AG04450 (cell line): ENCODE data around the gene GLRA2. TPM values are rescaled to one million over a fixed set of nuclear protein-coding genes. Genes with fewer than 3 reads are reported as not detected.

ENCODE experiments used
- CTCF ChIA-PET: fragments of 300-600, 350-600 bp; formaldehyde crosslinking; extraction: SDS; loops from one replicate; lab custom pipeline; 2022; ENCODE audit warnings: antibody characterized with exemption, inconsistent platforms; lab: Charles Lee
- POLR2A ChIA-PET: fragments of 350-600 bp; formaldehyde crosslinking; extraction: SDS; loops from one replicate; lab custom pipeline; 2021; ENCODE audit warnings: antibody characterized with exemption, inconsistent platforms; lab: Yijun Ruan, JAX
- DNase-seq: peaks from one replicate; pipeline ENCODE4 v3.0.0-alpha.2; 2011; ENCODE audit warnings: low read depth, low spot score
- H3K27ac ChIP-seq: one replicate; pipeline ENCODE4 v1.5.1; 2012; ENCODE audit warnings: low read depth, low read length, control low read depth
- H3K27me3 ChIP-seq: one replicate; pipeline ENCODE4 v1.6.0; 2012; ENCODE audit warnings: low read length; ENCODE audit not compliant: control insufficient read depth, insufficient read depth
- H3K4me3 ChIP-seq: 2 replicates; pipeline ENCODE4 v1.5.1; 2011; ENCODE audit warnings: mild to moderate bottlenecking, low read depth, low read length, control low read depth
- H3K9me3 ChIP-seq: 2 replicates; pipeline ENCODE4 v1.5.1; 2012; ENCODE audit warnings: low read length; ENCODE audit not compliant: control insufficient read depth, insufficient read depth
- CTCF ChIP-seq: IDR thresholded peaks from 2 replicates; pipeline ENCODE4 v1.5.1; 2011; ENCODE audit warnings: low read depth, low read length, control low read depth, inconsistent platforms
- polyA plus RNA-seq: library from polyadenylated mRNA; depleted of rRNA; stranded (reverse); fragments of >200 nt; gene quantifications from 2 replicates; pipeline ENCODE4 v1.2.3, GENCODE V29; 2011

The GLRA2 gene
- polyA plus RNA-seq, 1 experiment: not detected

- CTCF ChIA-PET: no interaction called here
- POLR2A ChIA-PET: no interaction called here
- TF ChIP-seq CTCF: no peak
- H3K9me3 ChIP-seq: no peaks in the 10 kb centered on the region
- no peak for DNase-seq
- H3K27ac ChIP-seq: no peak overlapping the region
- no peak overlapping the region for H3K4me3 ChIP-seq
- no peaks in the 10 kb centered on the region for H3K27me3 ChIP-seq
Observed at GRCh38 chrX:14712096-14712495, 182.8 kb downstream of the GLRA2 start.

- Histone ChIP-seq H3K4me3 (no peak overlapping the region), H3K27me3 (no peaks in the 10 kb centered on the region), H3K9me3 (no peaks in the 10 kb centered on the region), H3K27ac (no peak overlapping the region)
- CTCF ChIA-PET: interaction anchor here (1.2 kb wide), 1 partner anchor 21 kb away, joined by 3 read pairs; no protein-coding TSS in a partner anchor
- TF ChIP-seq CTCF: no peak
- POLR2A ChIA-PET: no interaction called here
- no peak for DNase-seq
Observed at GRCh38 chrX:14717949-14718348, 188.6 kb downstream of the GLRA2 start.

- H3K27me3 ChIP-seq: no peaks in the 10 kb centered on the region
- TF ChIP-seq CTCF: no peak
- no peak for DNase-seq
- no peaks in the 10 kb centered on the region for H3K9me3 ChIP-seq
- ChIA-PET CTCF (interaction anchor here (1.2 kb wide), 1 partner anchor 21 kb away, joined by 3 read pairs; no protein-coding TSS in a partner anchor), POLR2A (no interaction called here)
- no peak overlapping the region for H3K4me3 ChIP-seq
- no peak overlapping the region for H3K27ac ChIP-seq
Observed at GRCh38 chrX:14718403-14718802, 189.1 kb downstream of the GLRA2 start.

- no peak for DNase-seq
- Histone ChIP-seq H3K9me3 (no peaks in the 10 kb centered on the region), H3K27ac (no peak overlapping the region), H3K4me3 (no peak overlapping the region), H3K27me3 (no peaks in the 10 kb centered on the region)
- CTCF ChIA-PET: no interaction called here
- TF ChIP-seq CTCF: no peak
- POLR2A ChIA-PET: no interaction called here
Observed at GRCh38 chrX:14729058-14729457, 199.7 kb downstream of the GLRA2 start.

GRCh38 chrX:14738643-14739042 is 209.3 kb downstream of the GLRA2 start:
- Histone ChIP-seq H3K9me3 (no peaks in the 10 kb centered on the region), H3K4me3 (no peak overlapping the region), H3K27ac (no peak overlapping the region), H3K27me3 (no peaks in the 10 kb centered on the region)
- ChIA-PET POLR2A (no interaction called here), CTCF (no interaction called here)
- DNase-seq: no peak
- no peak for TF ChIP-seq CTCF
